ENCODE measurements around the gene DNM3.

The DNM3 gene

DNA sequence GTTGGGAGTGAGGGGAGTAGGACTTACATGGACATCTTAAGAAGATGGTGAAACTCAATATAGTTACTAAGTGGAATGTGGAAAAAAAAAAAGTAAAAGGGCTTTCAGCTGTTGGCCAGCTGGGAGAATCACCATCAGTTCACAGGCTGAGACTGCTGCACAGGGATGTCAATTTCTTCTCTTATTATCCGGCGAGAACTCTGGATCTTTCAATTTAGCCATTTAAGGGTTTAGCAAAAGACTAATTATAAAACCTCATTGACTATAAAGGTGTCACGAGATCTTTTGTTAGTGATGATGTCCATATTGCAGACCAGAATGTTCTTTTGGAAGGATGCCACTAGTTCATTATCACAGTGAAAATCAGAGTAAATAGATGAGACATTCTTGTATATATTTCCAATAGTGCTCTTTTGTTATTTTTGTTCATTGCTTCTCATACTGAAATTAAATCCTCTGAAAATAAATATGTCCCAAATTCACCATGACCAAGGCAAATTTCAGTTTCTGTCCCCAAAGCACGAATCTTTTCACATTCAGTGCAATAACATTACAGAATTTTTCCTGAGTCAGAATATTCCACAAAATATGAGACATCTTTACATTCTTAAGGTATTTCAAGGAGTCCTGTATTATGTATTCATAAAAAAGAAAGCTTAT, 266.1 kb downstream of the DNM3 start:
- DNase-seq (ENCODE audit: low spot score) = no peak

GRCh38 chr1:172108161-172108893, 267.0 kb downstream of the DNM3 start:
- DNase-seq (ENCODE audit: low spot score) = no peak

- no peak for DNase-seq (ENCODE audit: low spot score)
Observed at GRCh38 chr1:172109359-172109758, 268.1 kb downstream of the DNM3 start.

GRCh38 chr1:172112576-172112975, 271.3 kb downstream of the DNM3 start:
- DNase-seq (ENCODE audit: low spot score) = no peak

DNA sequence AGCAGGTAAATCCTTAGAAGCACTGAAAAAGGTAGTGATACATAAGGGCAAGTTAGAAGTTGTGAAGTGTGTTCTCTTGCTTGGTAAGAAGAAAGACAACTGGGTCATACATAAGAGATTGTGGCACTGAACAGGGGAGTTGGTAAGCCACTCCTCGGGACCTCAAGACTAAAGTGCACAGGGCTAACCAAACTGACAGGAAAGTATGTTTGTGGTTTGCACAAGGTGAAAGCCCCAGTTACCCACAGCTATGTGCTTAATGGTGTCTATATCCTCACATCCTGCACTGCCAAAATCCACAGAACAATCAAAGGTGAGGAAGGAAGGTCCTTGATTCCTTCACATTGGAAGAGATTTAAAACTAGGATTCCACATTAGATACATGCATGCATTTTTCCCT, 276.5 kb downstream of the DNM3 start:
- no peak for DNase-seq (ENCODE audit: low spot score)

DNA sequence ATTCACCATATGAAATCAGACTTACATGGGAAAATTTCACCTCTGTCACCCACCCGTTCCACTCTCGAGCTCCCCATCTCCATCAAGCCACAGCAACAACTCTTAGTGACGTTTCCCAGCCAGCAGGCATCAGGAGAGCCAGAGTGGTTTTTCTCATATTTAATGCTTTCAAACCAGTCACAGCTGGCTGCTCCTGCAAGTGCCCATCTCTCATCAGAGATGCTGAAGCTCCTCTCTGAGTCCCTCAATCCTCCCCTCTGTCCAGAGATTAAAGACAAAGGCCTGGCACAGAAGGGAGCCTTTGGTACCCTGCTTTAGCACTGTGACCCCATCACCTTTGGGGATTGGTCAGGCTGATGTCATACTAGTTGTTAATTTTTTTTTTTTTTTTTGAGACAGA, 277.3 kb downstream of the DNM3 start:
- no peak for DNase-seq (ENCODE audit: low spot score)

- no peak for DNase-seq (ENCODE audit: low spot score)
Observed at GRCh38 chr1:172119184-172119583, 277.9 kb downstream of the DNM3 start.

GRCh38 chr1:172120381-172120780, 279.1 kb downstream of the DNM3 start:
- no peak for DNase-seq (ENCODE audit: low spot score)

DNA sequence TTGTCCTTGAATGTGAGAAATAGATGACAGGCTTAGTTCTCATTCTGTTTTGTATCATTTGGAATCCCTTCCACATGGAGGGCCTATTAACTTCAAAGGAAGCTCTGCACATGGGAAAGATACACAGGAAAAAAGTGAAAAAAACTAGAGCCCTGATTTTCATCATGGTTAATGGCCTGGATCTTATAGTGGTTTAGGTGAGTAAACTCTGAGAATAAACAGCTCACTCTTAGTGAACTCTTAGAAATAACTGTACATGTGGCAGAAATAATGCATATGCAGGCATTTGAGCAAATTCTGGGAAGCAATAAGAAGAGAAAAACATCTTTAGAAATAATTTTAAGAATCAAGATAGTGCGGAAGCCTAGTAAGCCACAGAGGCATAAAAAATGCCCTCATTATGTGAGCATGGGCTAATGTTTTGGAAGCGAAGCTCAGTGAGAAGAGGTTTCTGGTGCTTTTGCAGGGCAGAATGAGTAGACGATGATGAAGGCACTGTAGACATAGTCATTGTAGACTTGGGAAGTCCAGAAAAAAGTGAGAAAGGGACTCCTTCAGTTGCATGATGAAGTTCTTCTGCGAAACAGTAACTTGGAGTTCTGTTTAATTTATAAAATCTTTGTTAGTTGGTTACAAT, 279.9 kb downstream of the DNM3 start:
- no peak for DNase-seq (ENCODE audit: low spot score)

DNA sequence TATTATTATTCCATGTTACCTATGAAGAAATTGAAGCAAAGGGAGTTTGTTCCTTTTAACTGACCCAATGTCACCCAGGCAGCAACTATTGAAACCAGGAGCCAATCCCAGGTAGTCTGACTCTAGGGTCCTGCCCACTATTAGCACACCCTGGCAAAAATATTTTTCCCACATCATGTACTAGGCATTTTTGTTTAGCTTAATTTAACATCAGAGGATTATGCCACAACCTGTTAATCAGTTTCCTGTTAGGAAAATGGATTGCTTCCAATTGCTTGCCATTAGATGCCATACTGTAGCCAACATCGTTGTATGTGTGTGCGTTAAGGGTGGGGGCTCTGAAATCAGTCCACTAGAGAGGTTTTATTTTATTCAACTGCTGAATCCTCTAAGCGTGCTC, 281.1 kb downstream of the DNM3 start:
- no peak for DNase-seq (ENCODE audit: low spot score)

DNA sequence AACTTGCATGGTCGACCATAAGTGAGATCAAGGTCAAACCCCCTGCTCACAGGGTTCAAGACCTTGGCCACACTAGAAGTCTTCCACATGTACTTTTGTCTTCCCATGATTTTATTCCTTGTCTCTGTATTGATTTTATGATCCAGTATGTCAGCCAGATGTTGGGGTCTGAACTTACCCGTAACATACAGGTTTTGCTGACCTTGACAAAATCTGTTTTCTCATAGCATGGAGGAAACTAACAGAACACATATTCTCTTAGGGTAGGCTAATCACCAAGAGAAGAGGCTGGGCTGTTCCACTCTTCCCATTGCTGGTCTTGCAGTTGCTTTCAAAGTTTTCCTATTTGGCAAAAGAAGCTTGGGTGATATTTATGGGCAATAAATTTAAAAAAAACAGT, 284.0 kb downstream of the DNM3 start:
- no peak for DNase-seq (ENCODE audit: low spot score)

GRCh38 chr1:172125812-172126430, 284.6 kb downstream of the DNM3 start:
- no peak for DNase-seq (ENCODE audit: low spot score)

- DNase-seq (ENCODE audit: low spot score) = no peak
Observed at GRCh38 chr1:172132836-172133235, 291.5 kb downstream of the DNM3 start.

DNA sequence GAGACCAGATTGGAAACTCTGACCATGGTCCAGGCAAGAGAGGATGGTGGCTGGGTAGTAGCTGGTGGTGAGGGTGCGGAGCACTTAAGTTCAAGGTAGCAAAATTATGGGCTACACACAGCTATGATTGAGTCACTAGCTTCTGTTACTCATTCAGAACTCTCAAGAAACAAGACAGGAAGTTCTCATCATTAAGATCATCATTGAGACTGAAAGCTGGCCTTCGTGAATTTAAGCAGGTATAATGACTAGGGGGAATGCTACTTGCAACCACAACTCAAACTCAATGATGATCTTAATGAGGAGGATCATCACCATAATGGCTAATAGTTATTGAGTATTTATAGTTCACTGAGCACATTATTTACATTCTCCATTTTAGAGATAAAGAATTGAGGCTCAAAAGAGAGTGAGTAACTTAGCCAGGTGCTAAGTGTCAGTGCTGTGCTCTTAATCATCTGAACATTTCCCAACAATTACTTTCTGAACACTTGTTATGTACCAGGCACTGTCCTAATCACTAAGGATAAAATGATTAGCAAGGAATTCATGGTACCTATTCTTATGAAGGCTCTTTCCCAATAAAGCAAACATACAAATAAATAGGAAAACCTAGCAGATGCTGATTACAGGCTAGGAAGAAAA, 292.9 kb downstream of the DNM3 start:
- no peak for DNase-seq (ENCODE audit: low spot score)

- DNase-seq (ENCODE audit: low spot score) = no peak
Observed at GRCh38 chr1:172135076-172135672, 293.9 kb downstream of the DNM3 start.

GRCh38 chr1:172135978-172136610, 294.8 kb downstream of the DNM3 start:
- no peak for DNase-seq (ENCODE audit: low spot score)

- DNase-seq (ENCODE audit: low spot score) = no peak
Observed at GRCh38 chr1:172136925-172137324, 295.6 kb downstream of the DNM3 start.

DNA sequence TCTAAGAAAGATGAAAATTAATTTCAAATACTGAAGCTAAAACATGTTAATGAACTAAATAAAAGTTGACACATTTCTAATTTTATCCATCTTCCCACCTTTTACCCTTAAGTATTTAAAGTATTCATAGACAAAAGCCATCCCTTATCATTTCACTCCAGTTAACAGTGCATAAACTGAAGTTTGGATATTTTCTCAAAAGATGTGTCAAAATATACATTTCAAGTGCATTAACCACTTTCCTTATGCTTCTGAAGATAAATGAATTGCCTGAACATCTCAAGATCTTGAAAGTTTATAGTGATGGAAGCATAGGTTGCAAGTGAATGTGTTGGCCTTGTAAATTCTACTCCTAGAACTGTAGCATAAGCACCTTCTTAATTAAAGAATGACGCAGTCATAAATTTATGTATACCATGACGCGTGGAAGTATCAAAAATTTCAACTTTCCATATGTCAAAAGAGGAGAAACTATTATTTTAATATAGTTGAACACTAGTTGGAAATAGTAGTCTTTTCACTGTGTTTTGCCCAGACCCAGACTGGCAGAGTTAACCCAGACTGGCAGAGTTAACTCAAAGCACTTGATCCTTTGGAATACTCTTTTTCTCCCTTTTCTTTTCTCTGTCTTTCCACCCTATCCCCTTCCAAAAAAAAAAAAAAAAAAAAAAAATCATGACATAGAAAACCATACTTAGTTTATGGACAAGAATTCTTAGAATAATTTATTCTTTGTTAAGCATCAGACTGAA, 296.6 kb downstream of the DNM3 start:
- no peak for DNase-seq (ENCODE audit: low spot score)

DNA sequence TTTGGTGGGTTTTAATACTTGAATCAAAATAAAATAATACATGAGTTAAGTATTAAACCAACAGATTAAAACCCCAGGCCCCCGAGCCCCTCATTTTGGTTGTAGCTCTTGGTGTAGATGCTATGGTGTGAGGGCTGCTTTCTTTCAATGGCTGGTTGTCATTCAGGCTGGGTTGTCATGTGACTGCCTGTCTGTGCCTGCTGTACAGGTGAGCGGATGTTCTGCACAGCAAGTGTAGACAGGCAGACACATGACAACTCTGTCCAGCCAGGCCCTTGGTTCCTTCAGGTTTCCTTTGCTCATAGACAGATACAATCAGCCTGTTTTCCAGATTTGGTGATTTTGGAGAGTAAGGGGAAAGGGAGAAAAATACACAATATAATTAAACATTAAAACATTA, 297.3 kb downstream of the DNM3 start:
- DNase-seq (ENCODE audit: low spot score) = no peak

- DNase-seq (ENCODE audit: low spot score) = no peak
Observed at GRCh38 chr1:172139196-172139595, 297.9 kb downstream of the DNM3 start.

- DNase-seq (ENCODE audit: low spot score) = no peak
Observed at GRCh38 chr1:172140072-172140471, 298.8 kb downstream of the DNM3 start.

Data from putamen (tissue), 1 donor.